H1 (cell line): ENCODE measurements around the gene GH1. TPM values are rescaled to one million over a fixed set of nuclear protein-coding genes. Genes with fewer than 3 reads are reported as not detected.

Experiments
- CTCF ChIA-PET: fragments of 300-600 bp; sonication (Branson Sonifier 250); formaldehyde crosslinking; loops from one replicate; lab custom pipeline; 2021; ENCODE audit not compliant: partially characterized antibody; lab: Charles Lee
- POLR2A ChIA-PET: fragments of 300-600 bp; sonication (Branson Sonifier 250); formaldehyde crosslinking; loops from one replicate; lab custom pipeline; 2021; ENCODE audit warnings: inconsistent platforms; ENCODE audit not compliant: partially characterized antibody; lab: Charles Lee
- DNase-seq, 2 experiments: peaks; one replicate each; pipeline versions ENCODE4 v3.0.0 to v3.0.0-alpha.2; 2010 to 2022; ENCODE audit warnings: low spot score in 2 of 2, low read depth in 1 of 2, mixed read lengths in 1 of 2
- FAIRE-seq: peaks from 2 replicates; lab custom pipeline; 2011; peaks lifted over from hg19 to GRCh38; lab: Jason Lieb, UNC
- H2AFZ ChIP-seq: 2 replicates; pipeline ENCODE4 v1.8.1; 2012; ENCODE audit warnings: low read length, inconsistent platforms
- H2AK5ac ChIP-seq: 2 replicates; pipeline ENCODE4 v1.6.1; 2013; ENCODE audit warnings: low read depth, low read length
- H2BK120ac ChIP-seq: replicated peaks from 2 replicates; pipeline ENCODE3; 2013; ENCODE audit warnings: low read depth, low read length, inconsistent platforms
- H2BK12ac ChIP-seq: 2 replicates; pipeline ENCODE4 v1.6.1; 2013; ENCODE audit warnings: low read depth, low read length
- H2BK15ac ChIP-seq: 2 replicates; pipeline ENCODE4 v1.6.1; 2013; ENCODE audit warnings: low read length
- H2BK20ac ChIP-seq: 2 replicates; pipeline ENCODE4 v1.6.1; 2013; ENCODE audit warnings: low read length
- H2BK5ac ChIP-seq: 2 replicates; pipeline ENCODE4 v1.6.1; 2013; ENCODE audit warnings: low read depth, low read length
- H3K14ac ChIP-seq: 2 replicates; pipeline ENCODE4 v1.6.1; 2013; ENCODE audit warnings: inconsistent platforms; ENCODE audit not compliant: insufficient read length
- H3K18ac ChIP-seq: 2 replicates; pipeline ENCODE4 v1.6.1; 2013; ENCODE audit warnings: low read length; ENCODE audit errors: extremely low read depth
- H3K23ac ChIP-seq: 2 replicates; pipeline ENCODE4 v1.6.1; 2013; ENCODE audit warnings: inconsistent platforms; ENCODE audit not compliant: insufficient read length
- H3K23me2 ChIP-seq: 2 replicates; pipeline ENCODE4 v1.6.1; 2013; ENCODE audit warnings: low read depth, low read length
- H3K27ac ChIP-seq: 2 replicates; pipeline ENCODE4 v1.6.1; 2011; ENCODE audit warnings: low read depth, low read length, inconsistent platforms
- H3K27me3 ChIP-seq, 4 experiments: replicated peaks in 1 of 4; 1 replicate in 1 of 4; 2 replicates in 3 of 4; pipeline versions ENCODE4 v1.6.1 to v1.8.1; 2011 to 2013; ENCODE audit warnings: low read length in 3 of 4, mild to moderate bottlenecking in 3 of 4, inconsistent platforms in 2 of 4, mixed read lengths in 2 of 4, moderate library complexity in 1 of 4; ENCODE audit not compliant: control insufficient read depth in 3 of 4, insufficient read depth in 3 of 4; ENCODE audit errors: extremely low read depth in 1 of 4
- H3K36me3 ChIP-seq, 4 experiments: 2 replicates each; pipeline versions ENCODE4 v1.6.1 to v1.8.1; 2011 to 2013; ENCODE audit warnings: mild to moderate bottlenecking in 4 of 4, low read length in 3 of 4, moderate library complexity in 2 of 4, control low read depth in 1 of 4, inconsistent platforms in 1 of 4; ENCODE audit not compliant: insufficient read depth in 4 of 4, control insufficient read depth in 2 of 4
- H3K4ac ChIP-seq: replicated peaks from 2 replicates; pipeline ENCODE3; 2013; ENCODE audit warnings: low read length, low read depth, mixed read lengths, inconsistent platforms; ENCODE audit not compliant: insufficient read length
- H3K4me1 ChIP-seq, 4 experiments: replicated peaks in 1 of 4; 1 replicate in 1 of 4; 2 replicates in 3 of 4; pipeline versions ENCODE4 v1.6.1 to v1.8.1; 2011 to 2013; ENCODE audit warnings: low read length in 3 of 4, inconsistent platforms in 2 of 4, mixed read lengths in 1 of 4; ENCODE audit not compliant: insufficient read depth in 4 of 4, control insufficient read depth in 3 of 4
- H3K4me2 ChIP-seq, 2 experiments: 2 replicates each; pipeline versions ENCODE4 v1.6.1 to v1.8.1; 2011 to 2013; ENCODE audit warnings: low read depth in 2 of 2, low read length in 2 of 2, control low read depth in 1 of 2, inconsistent platforms in 1 of 2, mild to moderate bottlenecking in 1 of 2; ENCODE audit not compliant: insufficient read depth in 1 of 2
- H3K4me3 ChIP-seq, 4 experiments: fragments of 200-600, 300-600 bp in 1 of 4; sonication (generic), shearing (Covaris generic), sonication (Bioruptor Twin) in 1 of 4; 2 replicates each; pipeline versions ENCODE4 v1.5.1 to v1.8.1; 2011 to 2016; ENCODE audit warnings: low read length in 4 of 4, low read depth in 3 of 4, control low read depth in 2 of 4, inconsistent platforms in 2 of 4, mild to moderate bottlenecking in 2 of 4, mixed read lengths in 1 of 4, moderate library complexity in 1 of 4; ENCODE audit not compliant: insufficient read depth in 2 of 4; ENCODE audit errors: extremely low read depth in 1 of 4
- H3K56ac ChIP-seq: replicated peaks from 2 replicates; pipeline ENCODE3; 2013; ENCODE audit warnings: low read depth, mild to moderate bottlenecking, mixed read lengths, low read length, inconsistent platforms; ENCODE audit not compliant: insufficient read length
- H3K79me1 ChIP-seq: 2 replicates; pipeline ENCODE4 v1.6.1; 2013; ENCODE audit warnings: low read depth, low read length, control low read depth
- H3K79me2 ChIP-seq, 2 experiments: 2 replicates each; pipeline versions ENCODE4 v1.6.1 to v1.8.1; 2012 to 2013; ENCODE audit warnings: low read length in 2 of 2, mild to moderate bottlenecking in 2 of 2, inconsistent platforms in 1 of 2; ENCODE audit not compliant: insufficient read depth in 2 of 2, control insufficient read depth in 1 of 2
- H3K9ac ChIP-seq, 4 experiments: replicated peaks in 1 of 4; 1 replicate in 1 of 4; 2 replicates in 3 of 4; pipeline versions ENCODE4 v1.6.1 to v1.8.1; 2011 to 2013; ENCODE audit warnings: low read depth in 3 of 4, low read length in 3 of 4, control low read depth in 2 of 4, mild to moderate bottlenecking in 2 of 4, moderate library complexity in 2 of 4, inconsistent platforms in 1 of 4; ENCODE audit errors: extremely low read depth in 1 of 4
- H3K9me3 ChIP-seq, 2 experiments: 2 replicates each; pipeline versions ENCODE4 v1.6.1 to v1.8.1; 2012 to 2013; ENCODE audit warnings: mild to moderate bottlenecking in 2 of 2, moderate library complexity in 2 of 2, control low read depth in 1 of 2, inconsistent platforms in 1 of 2, low read depth in 1 of 2, low read length in 1 of 2, mixed read lengths in 1 of 2; ENCODE audit not compliant: insufficient read depth in 2 of 2
- H4K20me1 ChIP-seq, 2 experiments: replicated peaks in 1 of 2; 2 replicates each; pipeline versions ENCODE3 to v1.8.1; 2011 to 2013; ENCODE audit warnings: inconsistent platforms in 2 of 2, low read length in 2 of 2, mild to moderate bottlenecking in 1 of 2; ENCODE audit not compliant: insufficient read depth in 2 of 2, control insufficient read depth in 1 of 2
- H4K5ac ChIP-seq: 2 replicates; pipeline ENCODE4 v1.6.1; 2013; ENCODE audit warnings: low read length, low read depth, mixed read lengths, inconsistent platforms; ENCODE audit not compliant: insufficient read length
- H4K8ac ChIP-seq: 2 replicates; pipeline ENCODE4 v1.8.0; 2013; ENCODE audit warnings: mild to moderate bottlenecking, moderate library complexity, low read length, inconsistent platforms; ENCODE audit not compliant: insufficient read depth; ENCODE audit errors: extremely low read depth
- H4K91ac ChIP-seq: replicated peaks from 2 replicates; pipeline ENCODE3; 2013; ENCODE audit warnings: low read length, mixed read lengths, inconsistent platforms; ENCODE audit not compliant: insufficient read length
- EGR1 ChIP-seq: IDR thresholded peaks from 2 replicates; pipeline ENCODE4 v1.6.1; 2011; ENCODE audit warnings: low read depth, low read length, borderline replicate concordance
- GTF2F1 ChIP-seq: IDR thresholded peaks from 2 replicates; pipeline ENCODE4 v1.6.1; 2012; ENCODE audit warnings: low read depth, low read length, improper control_type of control experiment, borderline replicate concordance
- KDM5A ChIP-seq: fragments of 200-600 bp; IDR thresholded peaks from 2 replicates; pipeline ENCODE4 v1.7.1; 2012; ENCODE audit warnings: mild to moderate bottlenecking, low read length, inconsistent platforms, mixed read lengths
- NANOG ChIP-seq: IDR thresholded peaks from 2 replicates; pipeline ENCODE4 v1.6.1; 2011; ENCODE audit warnings: low read length, low read depth, mild to moderate bottlenecking, inconsistent platforms; ENCODE audit not compliant: insufficient read depth, poor library complexity, severe bottlenecking
- RAD21 ChIP-seq, 2 experiments: IDR thresholded peaks in 1 of 2; conservative IDR thresholded peaks in 1 of 2; 2 replicates each; pipeline ENCODE4 v1.6.1; 2011; ENCODE audit warnings: low read depth in 2 of 2, low read length in 2 of 2, improper control_type of control experiment in 1 of 2, inconsistent platforms in 1 of 2, mild to moderate bottlenecking in 1 of 2, moderate library complexity in 1 of 2
- SIN3A ChIP-seq, 2 experiments: IDR thresholded peaks in 1 of 2; conservative IDR thresholded peaks in 1 of 2; 2 replicates each; pipeline ENCODE4 v1.6.1; 2011 to 2012; ENCODE audit warnings: low read length in 2 of 2, improper control_type of control experiment in 1 of 2, low read depth in 1 of 2, mild to moderate bottlenecking in 1 of 2
- SP1 ChIP-seq: IDR thresholded peaks from 2 replicates; pipeline ENCODE4 v1.6.1; 2011; ENCODE audit warnings: low read depth, low read length
- TCF12 ChIP-seq: IDR thresholded peaks from 2 replicates; pipeline ENCODE4 v1.6.1; 2011; ENCODE audit warnings: low read depth, mild to moderate bottlenecking, low read length
- YY1 ChIP-seq: IDR thresholded peaks from 2 replicates; pipeline ENCODE4 v1.6.1; 2011; ENCODE audit warnings: low read depth, mild to moderate bottlenecking, low read length
- WGBS, 2 experiments: shearing (Covaris generic) in 1 of 2; methylation state at CpG; one replicate each; pipeline versions ENCODE4 v1.1.6 to v1.1.7; 2013 to 2015; ENCODE audit warnings: low lambda C conversion rate in 2 of 2, mixed read lengths in 2 of 2, inconsistent platforms in 1 of 2, low coverage in 1 of 2, missing lambda C conversion rate in 1 of 2; ENCODE audit not compliant: insufficient replicate concordance in 2 of 2, insufficient coverage in 1 of 2, insufficient read length in 1 of 2; ENCODE audit errors: extremely low coverage in 1 of 2, missing lambda C conversion rate in 1 of 2; 5-methylcytosine and 5-hydroxymethylcytosine counted together
- polyA plus RNA-seq, 7 experiments: library from polyadenylated mRNA; depleted of rRNA in 3 of 7; stranded (reverse) in 5 of 7; unstranded in 2 of 7; fragments of >200 nt in 5 of 7; fragments of 200-250 nt in 2 of 7; gene quantifications; 1 replicate in 5 of 7; 2 replicates in 1 of 7; 4 replicates in 1 of 7; pipeline versions ENCODE4 v1.2.1 to v1.2.3, GENCODE V29; 2011 to 2013; ENCODE audit warnings: missing spikeins in 2 of 7, mixed read lengths in 2 of 7
- total RNA-seq: library from RNA; stranded (reverse); fragmentation: NEBNext Ultra II Directional; extraction: Animal tissue kit (Norgen Biotek cat#: 25700); gene quantifications from 2 replicates; pipeline ENCODE4 v1.2.1, GENCODE V29; 2021
- TF ChIP-seq, protein P1 (sequence below), 3 experiments: IDR thresholded peaks; 1 replicate in 2 of 3; 2 replicates in 1 of 3; pipeline versions ENCODE4 v1.5.1 to v1.6.1; 2011; ENCODE audit warnings: low read length in 3 of 3, mild to moderate bottlenecking in 3 of 3, inconsistent platforms in 2 of 3, low read depth in 1 of 3, moderate library complexity in 1 of 3; ENCODE audit not compliant: insufficient read depth in 1 of 3; ENCODE audit errors: control extremely low read depth in 1 of 3

The GH1 gene
- total and polyA plus RNA-seq, 2 of the 8 experiments (the other 6 are each of a cell fraction or from before 2014, with no cell fraction given), result 0.41 TPM; not detected in 1

DNA sequence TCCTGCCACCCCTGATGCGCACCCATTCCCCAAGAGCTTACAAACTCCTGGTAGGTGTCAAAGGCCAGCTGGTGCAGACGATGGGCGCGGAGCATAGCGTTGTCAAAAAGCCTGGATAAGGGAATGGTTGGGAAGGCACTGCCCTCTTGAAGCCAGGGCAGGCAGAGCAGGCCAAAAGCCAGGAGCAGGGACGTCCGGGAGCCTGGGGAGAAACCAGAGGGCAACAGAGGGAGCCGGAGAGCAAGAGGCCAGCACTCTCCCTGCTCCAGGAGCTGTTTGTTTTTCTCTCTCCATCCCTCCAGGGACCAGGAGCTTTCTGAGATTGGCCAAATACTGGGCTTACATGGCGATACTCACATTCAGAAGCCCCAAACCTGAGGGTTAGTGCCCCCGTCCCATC, 334 bp downstream of the GH1 start:
- Histone ChIP-seq H3K4ac (no peak overlapping the region), H4K5ac (peak overlapping the region; percentile 0), H3K14ac (no peak overlapping the region), H3K9me3 (no peaks in the 10 kb centered on the region), H4K91ac (no peak overlapping the region), H3K18ac (no peak overlapping the region), H2BK120ac (peak overlapping the region; percentile 43), H3K4me1 (peaks cover 0 to 5% (median under 1%) of the 10 kb centered on the region in 4 experiments; a peak in 3 of 7 replicates), H2BK15ac (no peak overlapping the region), H3K79me1 (no peaks in the 10 kb centered on the region), H3K36me3 (no peaks in the 10 kb centered on the region), H2AFZ (peak overlapping the region; percentile 89), H3K79me2 (no peaks in the 10 kb centered on the region), H2BK5ac (no peak overlapping the region), H2AK5ac (no peak overlapping the region), H3K27ac (no peak overlapping the region), H3K27me3 (no peaks in the 10 kb centered on the region), H3K9ac (no peak overlapping the region), H4K20me1 (no peaks in the 10 kb centered on the region), H3K4me2 (peak overlapping the region; percentile 42 to 58), H3K4me3 (peak overlapping the region in 1 of 4 experiments; percentile 39; a peak in 3 of 8 replicates), H2BK20ac (no peak overlapping the region), H3K23me2 (no peaks in the 10 kb centered on the region; the same call in 1 of the 2 replicates), H3K23ac (no peak overlapping the region), H4K8ac (no peak overlapping the region), H2BK12ac (no peak overlapping the region), H3K56ac (no peak overlapping the region)
- ChIA-PET POLR2A (interaction anchor here (0.8 to 2.5 kb wide), 11 partner anchors 8 to 587 kb away, joined by 3 to 13 read pairs (median 3); no protein-coding TSS in a partner anchor), CTCF (interaction anchor here (0.6 to 11.2 kb wide), 44 partner anchors 7 to 1511 kb away, joined by 3 to 270 read pairs (median 11); partner anchors contain the start of genes CD79B, CSHL1, GH2 and ICAM2)
- TF ChIP-seq GTF2F1 (no peak), EGR1 (peak; percentile 75), NANOG (no peak), YY1 (0 out of 2 replicates have a peak, but pooled peaks have one; percentile 20), TCF12 (no peak), RAD21 (IDR thresholded peaks at IDR 0.05 in 1 of 2, conservative IDR thresholded peaks at IDR 0.05 in 1 of 2; ENCODE audit: low read depth in 2 of 2, low read length in 2 of 2) (peak; percentile 25 to 30; a peak in 2 of 4 replicates), SIN3A (conservative IDR thresholded peaks at IDR 0.05 in 1 of 2, IDR thresholded peaks at IDR 0.05 in 1 of 2; ENCODE audit: low read depth in 1 of 2, low read length in 2 of 2) (peak; percentile 33 to 54; a peak in 1 of 4 replicates), KDM5A (no peak), SP1 (peak; percentile 88)
- TF ChIP-seq, protein P1, sequence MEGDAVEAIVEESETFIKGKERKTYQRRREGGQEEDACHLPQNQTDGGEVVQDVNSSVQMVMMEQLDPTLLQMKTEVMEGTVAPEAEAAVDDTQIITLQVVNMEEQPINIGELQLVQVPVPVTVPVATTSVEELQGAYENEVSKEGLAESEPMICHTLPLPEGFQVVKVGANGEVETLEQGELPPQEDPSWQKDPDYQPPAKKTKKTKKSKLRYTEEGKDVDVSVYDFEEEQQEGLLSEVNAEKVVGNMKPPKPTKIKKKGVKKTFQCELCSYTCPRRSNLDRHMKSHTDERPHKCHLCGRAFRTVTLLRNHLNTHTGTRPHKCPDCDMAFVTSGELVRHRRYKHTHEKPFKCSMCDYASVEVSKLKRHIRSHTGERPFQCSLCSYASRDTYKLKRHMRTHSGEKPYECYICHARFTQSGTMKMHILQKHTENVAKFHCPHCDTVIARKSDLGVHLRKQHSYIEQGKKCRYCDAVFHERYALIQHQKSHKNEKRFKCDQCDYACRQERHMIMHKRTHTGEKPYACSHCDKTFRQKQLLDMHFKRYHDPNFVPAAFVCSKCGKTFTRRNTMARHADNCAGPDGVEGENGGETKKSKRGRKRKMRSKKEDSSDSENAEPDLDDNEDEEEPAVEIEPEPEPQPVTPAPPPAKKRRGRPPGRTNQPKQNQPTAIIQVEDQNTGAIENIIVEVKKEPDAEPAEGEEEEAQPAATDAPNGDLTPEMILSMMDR (IDR thresholded peaks at IDR 0.05; ENCODE audit: control extremely low read depth in 1 of 3, insufficient read depth in 1 of 3, low read depth in 1 of 3, low read length in 3 of 3), result peak in 2 of 3 experiments; percentile 44 to 46; a peak in 3 of 4 replicates
- DNase-seq (peak in 1 of 2 experiments; percentile 71), FAIRE-seq (no peak)
- 37% methylated on average over 10 of the region's 10 CpGs; no CpG with 5 or more reads in 1 of the 2 experiments for WGBS, 2 experiments
